Measurements from ENCODE around the gene TMEM138. TPM values are rescaled to one million over a fixed set of nuclear protein-coding genes. Genes with fewer than 3 reads are reported as not detected.

Gene TMEM138
- total RNA-seq, 1 experiment from 2014 or later = 38.8 TPM

GRCh38 chr11:61414547-61414946, 52.4 kb downstream of the TMEM138 start:
- DNase-seq (ENCODE audit: low spot score) (no peak), ATAC-seq (no peak)
- Mint-ChIP-seq H3K4me1 (no peaks in the 10 kb centered on the region), H3K27ac (no peak overlapping the region), H3K4me3 (no peak overlapping the region), H3K9me3 (no peaks in the 10 kb centered on the region), H3K27me3 (ENCODE audit: low read depth) (no peaks in the 10 kb centered on the region), H3K36me3 (peaks cover 86% of the 10 kb centered on the region)
- TF ChIP-seq ZMAT4 (CRISPR knock-in tag; IDR thresholded peaks at IDR 0.05) = no peak
- ChIA-PET POLR2A (no interaction called here), CTCF (interaction anchor here (0.7 to 1.4 kb wide), 2 partner anchors 16 to 32 kb away, joined by 3 read pairs; no protein-coding TSS in a partner anchor)

- no peaks in the 10 kb centered on the region for H3K4me1 Mint-ChIP-seq
- TF ChIP-seq ATF6 (CRISPR knock-in tag; IDR thresholded peaks at IDR 0.05) (no peak), CTCF (IDR thresholded peaks at IDR 0.05) (no peak), AR (CRISPR knock-in tag; IDR thresholded peaks at IDR 0.05) (no peak), GABPB1 (CRISPR knock-in tag; IDR thresholded peaks at IDR 0.05) (no peak), ZNF671 (CRISPR knock-in tag; IDR thresholded peaks at IDR 0.05) (no peak), ZSCAN18 (CRISPR knock-in tag; IDR thresholded peaks at IDR 0.05) (no peak), ZNF281 (CRISPR knock-in tag; IDR thresholded peaks at IDR 0.05) (no peak), NR2C2 (CRISPR knock-in tag; IDR thresholded peaks at IDR 0.05) (no peak), ATF2 (CRISPR knock-in tag; IDR thresholded peaks at IDR 0.05; ENCODE audit: borderline replicate concordance, low read depth) (no peak), TEAD1 (CRISPR knock-in tag; IDR thresholded peaks at IDR 0.05) (no peak)
- H3K36me3 Mint-ChIP-seq = peaks cover 89% of the 10 kb centered on the region
- no peaks in the 10 kb centered on the region for H3K27me3 Mint-ChIP-seq (ENCODE audit: low read depth)
- DNase-seq (ENCODE audit: low spot score) (no peak), ATAC-seq (no peak)
- ChIA-PET POLR2A (no interaction called here), CTCF (interaction anchor here (1.4 kb wide), 1 partner anchor 31 kb away, joined by 3 read pairs; no protein-coding TSS in a partner anchor)
- H3K9me3 Mint-ChIP-seq = no peaks in the 10 kb centered on the region
- no peak overlapping the region for H3K27ac Mint-ChIP-seq
- no peak overlapping the region for H3K4me3 Mint-ChIP-seq
Measured at GRCh38 chr11:61415381-61415780, 53.2 kb downstream of the TMEM138 start.
